Thyroid gland (tissue), 4 donors: ENCODE data around the gene CCDC148.

ENCODE experiments used
- CTCF ChIP-seq, 6 experiments: fragments of 200-600 bp in 3 of 6; fragments of 450-650 bp in 3 of 6; sonication (generic) in 3 of 6; IDR thresholded peaks; one replicate each; pipeline ENCODE4 v1.5.1; 2016 to 2019; ENCODE audit warnings: antibody characterized with exemption in 6 of 6, mild to moderate bottlenecking in 2 of 6, inconsistent platforms in 1 of 6, moderate library complexity in 1 of 6
- POLR2A ChIP-seq, 2 donors: fragments of 450-650 bp; IDR thresholded peaks; one replicate each; pipeline ENCODE4 v1.6.1; 2017; ENCODE audit warnings: antibody characterized with exemption in 2 of 2, mild to moderate bottlenecking in 2 of 2, moderate library complexity in 1 of 2

- no peak for TF ChIP-seq CTCF (IDR thresholded peaks at IDR 0.05)
- TF ChIP-seq POLR2A (IDR thresholded peaks at IDR 0.05) = no peak
Observed at GRCh38 chr2:158125756-158126498, 330.6 kb downstream of the CCDC148 start.
